ENCODE results near the gene SLC39A8.
A peak's percentile ranks its signal among the peaks of the same experiment; 100 is the strongest.
"Not testable (repeated sequence)": the region's sequence is repeated elsewhere in the genome, so short reads cannot be mapped to it uniquely, and the experiment has no call there.

SLC39A8 gene

DNA sequence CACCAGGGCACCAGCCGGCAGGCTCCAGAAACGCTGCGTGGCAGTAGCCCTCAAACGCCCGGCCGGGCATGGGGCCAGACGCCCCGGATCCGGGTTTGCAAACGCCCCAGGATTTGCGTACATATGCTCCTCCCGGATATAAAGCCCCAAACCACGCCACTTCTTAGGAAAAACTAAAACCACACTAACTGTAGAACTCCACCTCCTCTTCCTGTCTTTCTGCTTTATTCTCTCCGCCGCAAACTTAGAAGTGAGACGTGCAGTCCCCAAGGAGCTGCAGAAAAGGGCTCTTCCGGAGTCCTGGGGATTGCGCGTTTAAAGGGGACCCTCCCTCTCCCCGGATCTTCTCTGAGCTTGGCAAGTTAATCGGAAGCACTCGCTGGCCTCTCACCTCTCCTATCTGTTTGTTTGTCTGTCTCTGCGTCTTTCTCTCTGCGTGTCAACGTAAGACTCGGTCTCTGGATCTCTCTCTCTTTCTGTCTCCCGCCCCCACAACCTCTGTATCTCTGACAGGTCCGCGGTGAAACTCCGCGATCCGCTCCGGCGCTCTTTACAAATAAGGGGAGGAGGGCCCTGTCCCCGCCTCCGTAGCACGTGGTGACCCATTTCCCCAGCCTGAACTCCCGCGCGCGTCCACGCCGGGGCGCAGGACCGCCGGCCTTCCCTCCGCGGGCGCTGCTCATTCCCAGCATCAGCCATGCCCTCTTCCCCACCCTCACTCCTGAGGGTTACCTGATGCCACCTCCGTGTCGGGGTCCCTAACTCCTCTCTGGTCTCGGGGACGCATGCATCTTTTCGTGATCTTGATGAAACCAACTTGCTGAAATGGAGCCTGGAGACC is at the start of gene SLC39A8:
SLC39A8 (minus strand) TSS at position 529 of the 841 bp plus-strand sequence. CDS start 820 bp downstream, outside the sequence.
- peak; percentile 95 for DNase-seq

DNA sequence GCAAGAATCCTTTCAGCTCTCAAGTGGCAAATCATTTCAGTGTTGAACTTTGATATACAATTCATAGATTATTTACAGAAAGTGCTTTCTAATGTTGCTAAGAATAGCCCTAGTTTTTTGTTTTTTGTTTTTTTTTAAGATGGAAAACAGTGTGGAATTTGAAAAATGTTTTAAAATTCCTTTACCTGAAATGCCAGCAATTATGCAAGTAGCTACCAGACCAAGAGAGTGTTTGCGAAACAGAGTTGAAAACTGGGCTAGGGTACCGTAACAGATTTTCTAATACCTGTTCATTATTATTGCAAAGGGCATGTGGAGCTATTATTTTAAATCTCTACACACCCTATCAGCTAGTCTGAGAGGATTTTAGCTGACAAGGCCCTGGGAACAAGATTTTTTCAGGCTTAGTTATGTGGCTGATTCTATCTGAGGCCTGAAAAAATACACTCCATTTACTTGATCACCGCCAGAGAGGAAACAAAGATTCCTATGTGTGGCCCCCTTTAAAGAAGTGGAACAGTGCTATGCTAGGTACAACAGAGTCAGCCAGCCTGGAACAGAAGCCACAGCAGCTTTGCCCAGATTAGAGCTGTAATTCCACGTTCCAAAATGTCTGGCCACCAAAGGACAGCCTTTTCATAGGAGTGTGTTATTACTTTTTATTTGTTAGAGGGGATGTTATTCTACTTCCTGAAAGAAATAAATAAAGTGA is 46.9 kb upstream of the SLC39A8 start:
- DNase-seq, result no peak

DNA sequence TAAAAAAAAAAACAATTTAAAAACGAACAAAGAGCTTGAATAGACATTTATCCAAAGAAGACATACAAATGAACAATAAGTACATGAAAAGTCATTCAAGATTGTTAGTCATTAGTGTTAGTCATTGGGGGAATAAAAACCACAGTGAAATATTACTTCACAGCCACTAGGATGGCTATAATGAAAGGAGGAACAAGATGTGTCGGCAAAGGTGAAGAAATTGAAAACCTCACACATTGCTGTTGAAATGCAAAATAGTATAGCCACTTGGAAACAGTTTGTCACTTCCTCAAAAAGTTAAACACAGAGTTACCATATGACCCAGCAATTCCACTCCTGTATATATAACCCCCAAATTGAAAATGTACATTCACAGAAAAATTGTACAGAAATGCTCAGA is 45.2 kb upstream of the SLC39A8 start:
- peak; percentile 51 for DNase-seq

DNA sequence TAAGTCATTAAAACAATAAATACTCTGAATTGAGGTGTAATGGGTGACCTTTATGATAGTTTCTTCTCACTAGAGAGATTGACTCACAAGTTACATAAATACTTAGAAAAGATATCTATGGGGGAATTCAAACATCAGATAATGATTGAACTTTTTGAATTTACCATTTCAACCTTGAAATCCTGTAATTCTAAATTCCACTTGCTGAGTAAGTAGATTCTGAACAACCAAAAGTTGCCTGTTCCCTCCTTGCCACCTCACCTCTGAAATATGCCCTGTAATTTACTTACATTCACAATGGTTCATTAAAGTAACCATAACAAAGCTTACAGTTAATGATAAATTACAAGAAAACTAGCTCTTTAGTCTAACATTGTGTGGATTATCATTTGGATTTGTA is 43.3 kb upstream of the SLC39A8 start:
- no peak for DNase-seq

DNA sequence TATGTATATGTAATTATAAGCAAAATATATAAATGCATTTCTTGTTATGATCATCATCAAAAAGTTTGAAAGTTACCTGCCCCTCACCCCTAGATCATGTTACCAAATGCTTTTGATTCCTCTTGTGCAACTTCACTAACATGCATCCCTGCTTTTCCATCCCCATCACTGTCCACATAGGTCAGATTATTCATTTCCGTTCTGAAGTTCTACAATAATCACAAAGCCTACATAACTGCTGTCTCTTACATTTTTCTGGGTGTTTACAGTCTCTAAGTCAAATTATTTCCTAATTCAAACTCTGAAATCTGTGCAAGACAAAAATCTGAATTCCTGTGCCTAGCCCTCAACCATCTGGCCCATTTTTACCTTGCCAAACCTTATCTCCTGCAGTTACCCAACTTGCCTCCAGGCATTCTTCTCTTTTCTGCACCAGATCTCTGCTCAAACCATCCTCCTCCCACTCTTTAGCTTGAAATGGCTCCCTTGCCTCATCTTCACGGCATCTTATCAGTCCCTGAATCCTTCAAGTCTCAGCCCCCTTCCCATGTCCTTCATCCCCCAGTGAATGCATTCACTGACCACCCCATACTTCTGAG is 42.4 kb upstream of the SLC39A8 start:
- no peak for DNase-seq

DNA sequence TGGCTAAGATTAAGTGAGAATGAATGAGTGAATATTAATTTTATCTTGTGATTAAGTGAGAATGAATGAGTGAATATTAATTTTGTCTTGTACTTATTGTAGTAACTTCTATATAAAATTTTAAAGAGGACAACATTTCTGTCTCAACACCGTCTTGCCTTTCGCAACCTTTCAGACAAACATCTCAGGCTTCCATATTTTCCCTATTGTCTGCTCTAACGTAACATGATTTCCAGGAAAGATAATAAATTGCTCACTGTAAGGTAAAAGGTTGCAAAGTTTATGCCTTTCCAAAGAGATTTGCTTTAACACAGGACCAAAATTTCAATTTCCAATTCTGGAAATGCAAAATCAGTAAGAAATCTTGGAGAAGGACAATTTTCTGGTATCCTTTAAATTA is 41.7 kb upstream of the SLC39A8 start:
- no peak for DNase-seq

DNA sequence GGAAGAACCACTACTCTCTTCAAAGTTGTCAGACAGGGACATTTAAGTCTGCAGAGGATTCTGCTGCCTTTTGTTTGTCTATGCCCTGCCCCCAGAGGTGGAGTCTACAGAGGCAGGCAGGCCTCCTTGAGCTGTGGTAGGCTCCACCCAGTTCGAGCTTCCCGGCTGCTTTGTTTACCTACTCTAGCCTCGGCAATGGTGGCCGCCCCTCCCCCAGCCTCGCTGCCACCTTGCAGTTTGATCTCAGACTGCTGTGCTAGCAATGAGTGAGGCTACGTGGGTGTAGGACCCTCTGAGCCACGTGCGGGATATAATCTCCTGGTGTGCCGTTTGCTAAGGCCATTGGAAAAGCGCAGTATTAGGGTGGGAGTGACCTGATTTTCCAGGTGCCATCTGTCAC is 35.0 kb upstream of the SLC39A8 start:
- DNase-seq, result not testable (repeated sequence)

DNA sequence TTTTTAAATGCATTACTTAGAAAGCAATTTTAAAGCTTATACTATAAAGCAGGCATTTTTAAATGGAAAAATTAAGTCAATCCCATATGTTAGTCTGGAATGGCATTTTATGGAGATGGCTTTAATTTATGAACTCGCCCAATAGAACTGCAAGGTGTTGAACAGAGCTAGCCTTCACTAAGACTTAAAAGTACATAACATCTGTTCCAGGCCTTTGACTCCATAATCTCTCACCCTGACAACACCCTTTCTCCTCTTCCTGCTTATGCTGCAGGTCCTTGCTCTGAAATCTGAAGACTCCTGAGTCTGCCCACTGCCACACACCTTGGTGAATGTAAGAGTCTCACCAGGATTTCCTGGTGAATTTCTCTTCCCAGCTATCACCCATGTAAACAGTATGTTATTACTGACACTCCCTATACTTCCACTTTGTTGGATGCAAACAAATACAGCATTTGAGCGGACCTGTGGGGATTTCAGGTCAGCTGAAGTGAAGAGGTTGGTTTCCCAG is 17.7 kb upstream of the SLC39A8 start:
- no peak for DNase-seq

DNA sequence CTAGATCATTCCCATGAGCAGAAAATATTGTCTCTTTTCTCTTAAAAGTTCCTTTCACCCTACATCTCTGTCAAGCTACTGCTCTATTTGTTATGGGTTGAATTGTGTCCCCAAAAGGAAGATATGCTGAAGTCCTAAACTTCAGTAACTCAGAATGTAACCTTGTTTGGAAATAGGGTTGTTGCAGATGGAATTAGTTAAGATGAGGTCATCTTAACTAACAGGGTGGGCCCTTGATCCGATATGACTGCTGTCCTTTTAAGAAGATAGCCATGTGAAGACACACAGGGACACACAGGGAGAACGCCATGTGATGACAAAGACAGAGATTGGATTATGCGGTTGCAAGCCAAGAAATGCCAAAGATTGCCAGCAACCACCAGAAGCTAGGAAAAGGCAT is 12.8 kb upstream of the SLC39A8 start:
- DNase-seq, result no peak

DNA sequence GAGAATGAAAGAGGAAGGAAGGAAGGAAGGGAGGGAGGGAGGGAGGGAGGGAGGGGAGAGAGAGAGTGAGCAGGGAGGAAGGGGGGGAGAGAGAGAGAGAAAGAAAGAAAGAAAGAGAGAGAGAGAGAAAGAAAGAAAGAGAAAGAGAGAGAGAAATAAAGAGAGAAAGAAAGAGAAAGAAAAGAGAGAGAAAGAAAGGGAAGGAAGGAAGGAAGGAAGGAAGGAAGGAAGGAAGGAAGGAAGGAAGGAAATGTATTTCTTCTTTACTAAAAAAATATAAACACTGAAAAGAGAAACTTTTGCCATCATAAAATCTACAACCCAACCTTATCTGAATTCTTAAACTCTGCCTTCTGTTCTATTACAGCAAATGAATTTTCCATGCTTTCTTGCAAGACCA is 12.4 kb upstream of the SLC39A8 start:
- not testable (repeated sequence) for DNase-seq

DNA sequence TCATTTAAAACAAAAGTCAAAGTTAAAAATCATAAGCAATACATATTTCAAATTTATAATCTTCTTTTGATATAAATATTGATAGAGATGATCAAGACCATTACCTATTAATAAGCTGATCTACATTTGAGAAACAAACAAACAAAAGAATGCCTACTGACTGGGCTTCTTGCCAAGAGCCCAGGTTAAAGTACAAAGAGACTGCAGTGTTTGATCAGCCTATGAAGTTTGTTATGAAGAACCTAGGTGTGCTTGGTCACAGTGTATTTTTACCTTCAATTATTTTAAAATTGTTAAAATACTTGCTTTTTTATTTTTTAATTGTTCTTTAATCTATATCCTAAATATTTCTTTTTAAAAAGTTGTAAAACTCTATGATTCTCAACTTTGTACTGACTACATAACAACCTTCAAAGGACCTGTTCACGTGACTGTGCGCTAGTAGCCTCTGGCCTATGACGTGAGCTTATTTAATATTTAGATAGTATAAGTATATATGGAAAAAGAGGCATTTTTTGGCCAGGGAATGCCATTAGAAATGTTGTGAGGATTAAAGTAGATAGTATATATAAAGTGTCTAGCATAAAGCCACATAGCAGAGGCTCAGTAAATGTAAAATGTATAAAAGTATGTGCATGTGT is 11.4 kb upstream of the SLC39A8 start:
- DNase-seq, result no peak

DNA sequence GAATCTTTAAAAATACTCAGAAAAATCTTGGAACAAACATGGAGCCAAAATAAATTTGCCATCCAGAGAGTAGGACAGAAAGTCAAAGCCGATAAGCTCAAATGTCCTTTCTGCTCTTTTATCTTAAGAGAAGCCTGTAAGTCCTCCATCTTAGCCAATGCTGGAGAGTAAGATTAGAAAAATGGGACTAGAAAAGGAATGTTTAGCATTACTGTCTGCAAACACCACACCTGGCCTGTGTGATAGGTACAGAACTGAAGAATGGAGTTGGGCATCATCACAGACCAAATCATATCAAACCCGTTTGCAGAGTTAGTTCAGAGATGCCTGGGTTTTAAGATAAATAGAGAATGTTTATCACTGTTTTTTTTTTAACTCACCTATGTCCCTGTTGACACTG is 10.5 kb upstream of the SLC39A8 start:
- peak; percentile 76 for DNase-seq

DNA sequence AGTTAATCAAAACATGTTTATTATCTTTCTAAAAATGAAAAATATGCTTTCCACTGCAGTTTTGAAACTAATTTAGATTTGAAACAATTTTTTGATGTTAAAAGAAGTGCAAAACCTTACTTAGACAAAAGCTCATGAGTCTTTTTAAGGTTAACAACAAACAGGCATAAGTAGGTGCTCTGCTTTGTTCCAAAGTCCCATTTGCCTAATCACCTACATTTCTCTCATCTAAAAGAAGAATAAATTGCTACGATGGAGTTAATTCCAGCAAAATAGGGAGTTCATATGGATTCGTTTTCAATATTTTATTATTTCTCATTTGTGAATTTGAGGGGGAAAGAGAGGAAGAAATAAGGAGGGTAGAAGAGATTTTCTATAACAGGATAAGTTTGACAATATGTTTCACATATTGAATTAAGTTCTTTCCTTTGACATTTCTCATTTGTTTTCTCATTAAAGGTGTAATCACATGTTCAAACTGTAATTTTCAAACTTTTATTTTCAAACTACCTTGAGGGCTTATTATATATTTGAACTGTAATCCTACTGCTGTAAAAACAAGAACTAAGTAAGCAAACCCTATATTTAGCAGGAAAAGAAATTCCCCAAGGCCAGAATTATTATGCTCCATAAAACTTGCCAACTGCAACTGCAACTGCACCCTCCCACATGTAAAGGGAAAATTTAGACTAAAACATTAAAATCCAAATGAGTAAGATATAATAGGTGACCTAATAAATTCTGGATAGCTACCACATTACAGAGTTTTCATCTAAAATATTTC is 9.6 kb upstream of the SLC39A8 start:
- DNase-seq, result no peak

DNA sequence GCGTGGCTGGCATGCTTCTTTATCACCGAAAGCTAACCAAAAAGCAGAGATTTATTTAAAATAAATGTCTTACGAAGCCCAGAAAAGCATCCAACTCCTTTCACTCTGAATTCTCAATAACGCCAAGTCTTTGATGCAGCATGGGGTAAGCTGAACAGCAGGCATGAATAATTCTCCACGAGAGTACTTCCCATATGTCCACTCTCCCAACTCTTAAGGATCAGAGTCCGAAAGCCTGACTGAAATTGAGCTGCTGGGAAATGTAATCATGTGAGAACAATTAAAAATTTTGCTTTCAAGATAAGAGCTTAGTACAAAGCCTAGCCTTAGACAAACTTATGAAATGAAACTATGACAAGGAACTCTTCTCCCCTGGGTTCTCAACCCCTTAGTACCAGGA is 7.5 kb upstream of the SLC39A8 start:
- DNase-seq, result no peak

DNA sequence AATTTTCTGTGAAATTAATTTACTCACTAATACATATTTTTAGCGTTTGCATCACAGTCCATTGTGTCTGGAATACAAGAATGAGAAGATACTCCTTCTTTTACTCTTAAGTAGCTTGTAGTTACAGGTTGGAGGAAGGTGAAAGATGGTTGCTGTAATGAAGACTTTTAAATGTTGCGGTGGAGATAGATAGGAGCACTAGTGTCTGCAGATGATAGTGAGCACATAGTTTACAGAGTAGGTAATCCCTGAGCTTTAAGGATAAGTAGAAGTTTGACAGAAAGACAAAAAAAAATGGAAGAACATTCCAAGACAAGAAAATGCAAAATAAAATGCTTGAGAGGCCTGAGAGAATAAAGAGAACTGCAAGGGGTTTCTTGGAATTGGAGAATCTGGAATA is 5.4 kb upstream of the SLC39A8 start:
- no peak for DNase-seq

DNA sequence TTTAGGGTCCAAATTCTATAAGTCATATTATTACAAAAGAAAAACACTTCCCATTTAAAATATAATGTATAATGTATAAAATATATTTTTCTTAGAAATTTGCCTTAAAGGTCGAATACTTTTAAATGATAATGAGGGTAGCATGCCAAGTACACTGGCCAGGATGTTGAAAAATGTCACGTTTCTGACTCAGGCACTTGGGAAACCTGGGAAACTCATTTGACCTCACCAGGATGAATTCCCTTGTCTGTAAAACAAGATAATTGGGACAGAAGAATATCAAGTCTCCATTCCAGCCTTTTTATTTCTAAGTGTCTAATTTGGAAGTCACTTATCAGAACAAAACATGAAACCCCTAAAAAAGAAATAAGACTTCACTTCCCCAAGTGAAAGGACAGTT is 3.4 kb upstream of the SLC39A8 start:
- DNase-seq, result no peak

DNA sequence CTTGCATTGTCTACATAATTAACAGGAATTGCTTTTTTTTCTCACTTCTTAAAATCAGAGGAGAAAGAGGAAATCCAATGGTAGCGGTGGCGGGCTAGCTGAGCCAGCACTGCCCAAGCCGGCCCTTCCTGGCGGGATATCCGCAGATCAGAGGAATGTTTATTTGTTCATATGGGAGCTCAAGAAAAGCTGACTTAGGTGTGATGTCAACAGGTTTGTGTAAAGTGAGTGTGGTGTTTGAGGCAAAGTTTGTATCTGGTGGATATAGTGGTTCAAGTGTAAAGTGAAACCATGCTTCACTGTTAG is 466 bp upstream of the SLC39A8 start:
- DNase-seq, result no peak

DNA sequence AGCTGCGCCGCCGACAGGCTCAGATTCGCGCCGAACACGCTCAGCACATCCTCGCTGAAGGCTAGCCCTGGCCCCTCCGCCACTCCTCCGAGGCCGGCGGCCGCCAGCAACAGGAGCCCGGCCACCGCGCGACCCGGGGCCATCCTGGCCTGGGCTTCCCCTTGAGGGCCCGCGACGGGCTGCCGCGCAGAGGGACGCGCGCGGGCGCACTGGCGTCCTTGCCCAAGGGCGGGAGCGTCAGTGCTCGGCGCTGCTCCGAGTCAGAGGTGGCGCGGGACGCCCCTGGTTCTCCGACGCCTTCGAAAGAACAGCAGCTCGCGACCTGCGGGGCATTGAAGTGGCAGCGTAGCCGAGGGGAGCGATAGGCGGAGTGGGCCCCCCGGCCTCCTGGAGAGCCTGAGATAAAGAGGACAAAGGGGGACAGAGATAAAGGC is 745 bp downstream of the SLC39A8 start:
- DNase-seq, result no peak

DNA sequence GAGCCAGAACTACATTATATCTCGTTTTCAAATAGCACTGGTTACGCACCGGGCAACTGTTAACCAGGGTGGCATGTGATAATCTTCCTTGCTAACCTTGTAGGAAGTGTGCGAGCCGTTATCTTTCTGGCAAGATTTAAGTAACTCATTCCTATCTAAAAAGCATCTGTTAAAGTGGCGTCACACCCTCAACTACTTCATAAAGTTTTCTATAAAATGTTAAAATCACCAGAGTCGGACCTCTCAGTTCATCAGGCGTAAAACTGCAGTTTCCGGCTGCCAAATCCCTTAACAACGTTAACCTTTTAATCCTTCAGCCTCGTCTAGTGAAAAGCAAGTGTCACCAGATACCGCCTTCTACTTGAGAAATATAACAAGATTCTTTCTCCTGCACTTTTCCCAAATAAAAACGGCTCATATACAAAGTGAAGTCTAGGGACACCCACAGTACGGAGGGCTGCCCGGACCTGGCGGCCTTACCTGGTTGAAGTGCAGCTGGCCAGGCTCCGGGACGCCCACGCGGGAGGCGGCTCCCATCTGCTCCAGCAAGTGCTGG is 1.2 kb downstream of the SLC39A8 start:
- peak; percentile 98 for DNase-seq

DNA sequence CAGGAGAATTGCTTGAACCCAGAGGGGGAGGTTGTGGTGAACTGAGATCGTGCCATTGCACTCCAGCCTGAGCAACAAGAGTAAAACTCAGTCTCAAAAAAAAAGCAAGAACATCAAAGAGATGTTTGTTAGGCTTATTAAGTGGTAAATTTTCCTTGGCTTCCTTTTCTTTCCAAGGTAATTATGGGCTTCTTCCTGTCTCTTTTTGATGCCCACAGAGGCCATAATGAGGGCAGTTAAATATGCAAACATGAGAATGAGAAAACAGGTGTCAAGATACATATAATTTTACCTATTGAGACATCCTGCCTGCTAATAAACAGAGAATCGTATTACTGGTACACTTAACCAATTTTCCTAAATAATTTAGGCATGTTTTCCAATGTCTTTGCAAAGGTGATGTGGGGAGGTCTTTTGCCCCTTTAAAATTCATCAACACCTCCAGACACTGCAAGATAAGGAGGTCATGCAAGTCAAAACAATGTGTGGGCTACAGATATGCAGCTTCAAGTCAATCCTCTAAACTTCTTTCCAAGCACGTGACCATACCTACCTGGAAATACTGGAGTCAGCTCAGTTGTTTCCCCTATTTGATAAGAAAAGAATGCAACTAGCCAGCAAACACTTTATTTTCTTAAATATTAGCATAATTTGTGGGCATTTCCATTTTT is 2.7 kb downstream of the SLC39A8 start:
- peak; percentile 94 for DNase-seq

DNA sequence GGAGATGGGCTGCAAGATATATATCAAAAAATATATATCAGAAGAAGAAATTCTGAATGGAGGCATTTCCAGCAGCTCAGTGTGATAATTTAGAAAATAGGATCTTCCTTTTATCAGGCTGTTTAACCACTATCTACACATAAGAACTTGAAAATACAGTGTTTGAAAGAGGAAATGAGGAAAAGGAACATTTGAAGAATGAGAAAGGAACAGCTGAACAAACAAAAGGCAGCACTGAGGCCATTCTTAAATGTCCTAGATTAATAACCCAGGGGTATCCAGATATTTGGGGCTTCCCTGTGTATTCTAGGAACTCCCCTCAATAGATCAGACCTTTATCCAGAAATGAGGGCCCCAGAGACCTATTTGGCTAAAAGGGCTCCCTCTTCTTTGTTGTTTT is 4.1 kb downstream of the SLC39A8 start:
- DNase-seq, result no peak

DNA sequence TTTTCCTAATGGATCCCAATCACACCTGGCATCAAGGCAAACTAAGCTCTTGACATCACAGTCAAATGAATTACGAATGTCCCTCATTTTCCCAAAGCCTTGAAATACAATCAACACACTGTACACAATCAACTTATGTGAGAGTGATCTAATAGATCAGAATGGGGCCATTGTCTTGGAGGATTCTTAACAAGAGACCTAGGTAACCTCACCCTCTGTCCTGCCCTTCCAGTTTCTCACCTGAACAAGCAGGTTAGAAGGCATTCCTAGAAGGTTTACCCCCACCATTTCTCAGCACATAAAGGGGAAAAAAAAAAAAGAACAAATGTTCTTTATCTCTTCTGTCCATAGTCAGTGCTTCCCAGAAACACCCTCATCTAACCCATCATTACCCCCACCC is 6.3 kb downstream of the SLC39A8 start:
- peak; percentile 55 for DNase-seq
